Measurements from ENCODE around the gene MFSD2B.

Gene MFSD2B

DNA sequence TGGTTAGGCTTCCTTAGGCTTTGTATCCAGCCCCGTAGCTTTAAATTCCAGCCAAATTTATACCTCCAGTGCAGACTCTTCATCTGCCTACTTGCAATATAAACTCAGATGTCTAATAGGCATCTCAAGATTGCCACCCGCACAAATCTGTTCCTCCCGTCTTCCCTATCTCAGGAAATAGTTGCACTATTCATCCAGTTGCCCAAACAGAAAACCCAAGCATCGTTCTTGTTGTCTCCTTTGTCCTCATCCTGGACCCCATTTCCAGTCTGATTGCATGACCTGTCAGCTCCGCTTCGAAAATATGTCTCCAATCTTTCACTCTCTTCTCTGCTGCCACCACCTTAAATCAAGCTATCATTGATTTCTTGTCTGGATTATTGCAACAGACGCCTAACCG lies 41.9 kb downstream of the MFSD2B start:
- no peak for FAIRE-seq

DNA sequence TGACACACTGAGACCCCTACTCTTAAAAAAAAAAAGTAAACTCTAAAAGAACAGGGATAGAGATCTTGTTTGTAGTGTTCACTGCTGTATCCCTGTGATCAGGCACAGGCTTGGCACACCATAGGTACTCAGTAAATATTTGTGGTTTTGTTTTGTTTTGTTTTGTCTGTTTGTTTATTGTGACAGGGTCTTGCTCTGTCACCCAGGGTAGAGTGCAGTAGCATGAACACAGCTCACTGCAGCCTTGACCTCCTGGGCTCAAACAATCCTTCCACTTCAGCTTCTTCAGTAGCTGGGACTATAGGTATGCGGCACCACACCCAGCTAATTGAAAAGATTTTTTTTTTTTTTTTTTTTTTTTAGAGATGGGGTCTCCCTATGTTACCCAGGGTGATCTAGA lies 43.1 kb downstream of the MFSD2B start:
- no peak for FAIRE-seq

DNA sequence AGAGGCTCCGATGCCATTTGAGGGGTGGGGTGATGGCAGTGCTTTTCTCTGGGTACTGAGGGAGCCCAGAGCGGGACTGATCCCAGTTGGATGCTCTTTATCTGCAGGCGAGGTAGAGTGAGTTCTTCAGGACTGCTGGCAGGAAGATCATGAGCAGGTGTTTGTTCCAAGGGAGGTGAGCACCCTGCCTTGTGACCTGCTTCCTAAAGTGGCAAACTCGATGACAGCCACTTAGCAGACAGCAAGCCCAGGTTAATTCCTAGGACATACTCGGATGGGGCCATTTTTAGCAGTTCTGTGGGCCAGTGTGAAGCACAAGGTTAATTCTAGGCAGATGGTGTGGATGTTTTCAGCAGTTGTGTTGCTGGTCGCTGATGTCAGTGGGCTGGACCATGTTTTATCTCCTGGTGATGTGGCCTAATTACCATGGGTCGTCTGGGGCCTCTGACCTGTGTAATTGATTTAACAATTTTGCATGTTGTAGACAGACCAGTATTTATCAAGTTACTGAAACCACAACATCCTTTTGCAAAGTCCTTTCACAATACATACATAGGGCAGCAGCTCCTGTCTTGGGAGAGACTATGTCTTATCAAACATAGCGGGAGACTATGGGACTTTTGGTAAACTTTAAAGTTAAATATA lies 44.6 kb downstream of the MFSD2B start:
- FAIRE-seq, result no peak

DNA sequence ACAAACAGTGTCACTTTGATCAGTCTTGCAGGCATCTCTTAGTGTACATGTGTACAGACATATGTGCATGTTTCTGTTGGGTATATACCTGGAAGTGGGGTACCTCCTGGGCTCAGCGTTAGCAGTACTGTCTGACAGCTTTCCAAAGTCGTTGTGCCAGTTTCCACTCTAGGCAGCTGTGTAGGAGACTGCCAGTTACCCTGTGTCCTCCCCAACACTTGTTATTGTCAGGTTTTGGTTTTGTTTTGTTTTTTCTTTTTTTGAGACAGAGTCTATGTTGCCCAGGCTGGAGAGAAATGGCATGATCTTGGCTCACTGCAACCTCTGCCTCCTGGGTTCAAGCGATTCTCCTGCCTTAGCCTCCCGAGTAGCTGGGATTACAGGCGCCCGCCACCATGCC lies 45.9 kb downstream of the MFSD2B start:
- FAIRE-seq, result no peak

DNA sequence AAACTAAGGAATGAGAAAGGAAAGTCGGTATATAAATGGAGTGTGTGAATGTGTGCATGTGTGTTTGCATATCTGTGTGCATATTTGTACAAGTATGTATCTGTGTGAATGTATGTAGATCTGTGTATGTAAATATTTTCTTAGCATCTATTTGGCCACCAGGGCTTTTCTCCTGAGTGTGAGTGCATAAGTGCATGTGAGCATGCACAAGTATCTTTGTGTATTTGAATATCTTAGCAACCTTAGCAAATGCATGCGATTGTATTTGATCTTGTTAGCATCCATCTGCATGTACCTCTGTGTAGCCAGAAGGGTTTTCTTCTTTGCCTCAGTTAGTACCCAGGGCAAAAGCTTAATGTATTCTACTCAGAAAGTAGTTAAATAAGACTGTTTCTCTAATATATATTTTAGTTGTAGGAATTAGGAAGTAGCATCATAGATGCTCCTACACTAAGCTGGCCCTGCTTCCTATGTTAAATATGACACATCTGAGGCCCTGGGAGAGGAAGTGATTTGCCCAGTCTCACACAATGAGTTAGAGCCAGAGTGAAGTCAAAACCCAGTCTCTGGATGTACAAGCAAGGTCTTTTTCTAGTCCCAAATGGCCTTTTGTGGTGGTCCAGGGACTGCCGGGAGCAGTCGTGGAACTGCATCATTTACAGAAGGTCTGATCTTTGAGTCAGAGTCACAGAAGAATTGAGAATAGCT lies 48.8 kb downstream of the MFSD2B start:
- FAIRE-seq, result no peak

- no peak for FAIRE-seq
Observed at GRCh38 chr2:24065341-24065740, 55.5 kb downstream of the MFSD2B start.

DNA sequence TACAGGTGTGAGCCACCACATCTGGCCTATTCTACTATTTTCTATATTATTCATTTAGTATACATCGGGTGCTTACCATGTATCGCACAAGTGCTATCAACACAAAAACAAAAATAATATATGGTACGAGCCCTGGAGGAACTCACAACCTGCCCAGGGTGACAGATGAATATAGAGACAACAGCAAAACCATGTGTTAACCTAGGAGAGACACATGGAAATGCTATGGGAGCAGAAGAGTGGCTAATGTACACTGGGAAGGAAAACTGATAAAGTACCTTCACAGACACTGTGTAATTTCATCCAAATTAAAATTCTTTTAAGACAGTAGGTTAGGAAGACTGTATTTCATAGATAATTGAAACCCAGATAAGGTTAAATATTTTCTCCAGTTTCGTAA lies 62.4 kb downstream of the MFSD2B start:
- no peak for FAIRE-seq

DNA sequence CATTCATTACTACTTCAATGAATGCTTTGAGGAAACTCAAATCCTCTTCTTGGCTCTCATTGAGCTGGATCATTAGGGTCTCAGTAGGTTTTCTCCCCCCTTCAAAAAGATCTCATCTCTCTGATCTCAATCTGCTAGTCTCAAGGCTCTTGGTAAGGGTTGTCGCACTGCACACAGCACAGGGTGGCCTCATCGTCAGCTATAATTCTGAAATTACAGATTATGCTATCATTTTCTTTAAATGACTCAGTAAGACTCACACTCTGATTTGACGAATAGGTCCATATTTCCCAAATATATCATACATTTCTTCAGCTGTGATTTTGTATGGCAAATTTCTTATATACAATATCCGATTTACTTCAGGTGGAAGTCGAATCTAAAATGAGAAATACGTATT lies 63.9 kb downstream of the MFSD2B start:
- no peak for FAIRE-seq

DNA sequence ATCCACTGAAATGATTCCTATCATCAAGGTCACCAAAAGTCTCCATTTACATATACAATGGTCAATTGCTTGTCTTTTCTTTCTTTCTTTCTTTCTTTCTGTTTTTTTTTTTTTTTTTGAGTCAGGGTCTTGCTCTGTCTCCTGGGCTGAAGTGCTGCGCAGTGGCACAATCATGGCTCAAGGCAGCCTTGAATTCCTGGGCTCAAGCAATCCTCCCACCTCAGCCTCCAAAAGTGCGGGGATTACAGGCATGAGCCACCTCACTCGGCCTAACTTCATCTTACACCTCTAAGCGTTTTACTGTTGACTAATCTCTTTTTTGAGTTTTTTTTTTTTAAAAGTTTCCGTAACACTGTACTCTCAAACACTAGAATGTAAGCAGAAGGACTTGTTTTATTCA lies 65.4 kb downstream of the MFSD2B start:
- no peak for FAIRE-seq

Data from colon (tissue), 2 donors.